Fibroblast of pulmonary artery (primary cell): ENCODE results near the gene SLC7A7.
A peak's percentile ranks its signal among the peaks of the same experiment; 100 is the strongest.

Source experiments
- DNase-seq: peaks from one replicate; pipeline ENCODE4 v3.0.0-alpha.2; 2010; ENCODE audit warnings: low read depth
- H3K4me3 ChIP-seq: replicated peaks from 2 replicates; pipeline ENCODE4 v1.5.1; 2011; ENCODE audit warnings: low read depth, mild to moderate bottlenecking, control low read depth, low read length, moderate library complexity
- TF ChIP-seq, protein P1 (sequence below): IDR thresholded peaks from 2 replicates; pipeline ENCODE4 v1.5.1; 2011; ENCODE audit warnings: mild to moderate bottlenecking, control low read depth, low read length, inconsistent platforms; ENCODE audit errors: missing control alignments

SLC7A7 gene

DNA sequence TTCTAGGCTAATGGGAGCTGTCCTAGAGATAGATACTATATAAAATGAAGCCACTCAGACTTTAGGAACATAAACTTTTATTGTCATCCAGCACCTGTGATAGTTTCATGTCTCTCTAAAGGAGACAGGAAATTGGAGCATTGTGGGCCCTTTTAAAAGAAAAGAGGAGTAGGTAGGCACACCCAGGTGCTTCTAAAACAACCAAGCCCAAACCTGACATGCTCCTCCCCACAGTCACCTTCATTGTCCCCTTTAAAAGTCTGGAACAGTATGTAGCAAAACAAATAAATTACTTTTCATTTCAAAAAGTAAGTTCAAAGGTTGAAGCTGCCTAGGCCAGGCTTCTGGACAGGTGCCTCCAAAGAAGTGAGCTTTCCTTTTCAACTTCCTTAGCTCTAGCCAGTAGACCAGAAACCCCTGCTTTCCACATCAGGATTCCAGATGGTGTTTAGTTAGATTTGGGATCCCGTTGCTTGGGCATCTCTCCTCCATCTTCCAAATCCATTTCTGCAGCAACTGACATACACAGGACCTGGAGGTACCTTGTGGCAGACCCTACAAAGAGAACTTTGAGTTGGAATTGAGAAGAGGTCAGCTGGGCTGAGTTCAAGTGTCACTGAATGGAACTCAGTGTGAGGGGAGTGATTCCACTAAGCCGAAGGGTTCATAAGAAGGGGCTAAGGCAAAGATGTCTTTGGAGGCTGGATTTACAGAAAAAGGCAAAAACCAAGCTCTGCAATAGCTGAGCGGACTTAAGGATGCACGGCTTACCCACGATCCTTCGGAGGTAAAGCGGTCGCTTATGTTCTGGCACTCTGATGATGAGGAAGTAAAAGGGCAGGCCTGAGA lies 41.8 kb downstream of the SLC7A7 start:
- DNase-seq, result no peak
- TF ChIP-seq, protein P1, sequence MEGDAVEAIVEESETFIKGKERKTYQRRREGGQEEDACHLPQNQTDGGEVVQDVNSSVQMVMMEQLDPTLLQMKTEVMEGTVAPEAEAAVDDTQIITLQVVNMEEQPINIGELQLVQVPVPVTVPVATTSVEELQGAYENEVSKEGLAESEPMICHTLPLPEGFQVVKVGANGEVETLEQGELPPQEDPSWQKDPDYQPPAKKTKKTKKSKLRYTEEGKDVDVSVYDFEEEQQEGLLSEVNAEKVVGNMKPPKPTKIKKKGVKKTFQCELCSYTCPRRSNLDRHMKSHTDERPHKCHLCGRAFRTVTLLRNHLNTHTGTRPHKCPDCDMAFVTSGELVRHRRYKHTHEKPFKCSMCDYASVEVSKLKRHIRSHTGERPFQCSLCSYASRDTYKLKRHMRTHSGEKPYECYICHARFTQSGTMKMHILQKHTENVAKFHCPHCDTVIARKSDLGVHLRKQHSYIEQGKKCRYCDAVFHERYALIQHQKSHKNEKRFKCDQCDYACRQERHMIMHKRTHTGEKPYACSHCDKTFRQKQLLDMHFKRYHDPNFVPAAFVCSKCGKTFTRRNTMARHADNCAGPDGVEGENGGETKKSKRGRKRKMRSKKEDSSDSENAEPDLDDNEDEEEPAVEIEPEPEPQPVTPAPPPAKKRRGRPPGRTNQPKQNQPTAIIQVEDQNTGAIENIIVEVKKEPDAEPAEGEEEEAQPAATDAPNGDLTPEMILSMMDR, result no peak
- no peak overlapping the region for H3K4me3 ChIP-seq

DNA sequence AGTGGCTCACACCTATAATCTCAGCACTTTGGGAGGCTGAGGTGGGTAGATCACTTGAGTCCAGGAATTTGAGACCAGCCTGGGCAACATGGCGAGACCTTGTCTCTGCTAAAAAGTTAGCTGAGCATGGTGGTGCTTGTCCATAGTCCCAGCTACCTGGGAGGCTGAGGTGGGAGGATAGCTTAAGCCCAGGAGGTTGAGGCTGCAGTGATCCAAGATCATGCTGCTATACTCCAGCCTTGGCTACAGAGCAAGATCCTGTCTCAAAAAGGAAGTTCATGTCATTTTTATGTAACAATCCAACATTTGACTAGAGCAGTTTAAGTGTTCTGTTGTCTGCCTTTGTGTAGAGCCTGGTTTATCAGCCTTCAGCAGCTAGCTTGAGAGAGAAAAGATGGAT lies 42.5 kb downstream of the SLC7A7 start:
- no peak overlapping the region for H3K4me3 ChIP-seq
- DNase-seq, result no peak
- TF ChIP-seq, protein P1, result no peak

DNA sequence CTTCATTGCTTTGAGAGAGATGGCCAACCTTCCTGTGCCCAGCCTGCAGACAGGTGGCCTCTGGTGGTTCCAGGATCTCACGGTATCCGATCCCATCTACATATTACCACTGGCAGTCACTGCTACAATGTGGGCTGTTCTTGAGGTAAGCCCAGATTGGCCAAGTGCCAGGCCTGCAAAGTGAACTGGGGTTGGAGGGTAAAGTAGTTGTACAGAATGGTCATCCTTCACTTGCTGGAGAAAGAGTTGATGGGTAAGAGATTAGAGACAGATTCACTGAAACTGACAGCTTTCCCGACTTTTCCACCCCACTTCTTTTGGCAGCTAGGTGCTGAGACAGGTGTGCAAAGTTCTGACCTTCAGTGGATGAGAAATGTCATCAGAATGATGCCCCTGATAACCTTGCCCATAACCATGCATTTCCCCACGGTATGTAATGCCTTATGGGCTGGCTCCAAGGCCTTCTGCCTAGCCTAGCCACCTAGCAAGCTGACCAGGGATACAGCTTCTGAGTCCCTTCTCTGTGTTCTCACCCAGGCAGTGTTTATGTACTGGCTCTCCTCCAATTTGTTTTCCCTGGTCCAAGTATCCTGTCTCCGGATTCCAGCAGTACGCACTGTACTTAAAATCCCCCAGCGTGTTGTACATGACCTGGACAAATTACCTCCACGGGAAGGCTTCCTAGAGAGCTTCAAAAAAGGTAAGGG lies 44.6 kb downstream of the SLC7A7 start:
- H3K4me3 ChIP-seq, result no peak overlapping the region
- no peak for DNase-seq
- TF ChIP-seq, protein P1, result no peak

DNA sequence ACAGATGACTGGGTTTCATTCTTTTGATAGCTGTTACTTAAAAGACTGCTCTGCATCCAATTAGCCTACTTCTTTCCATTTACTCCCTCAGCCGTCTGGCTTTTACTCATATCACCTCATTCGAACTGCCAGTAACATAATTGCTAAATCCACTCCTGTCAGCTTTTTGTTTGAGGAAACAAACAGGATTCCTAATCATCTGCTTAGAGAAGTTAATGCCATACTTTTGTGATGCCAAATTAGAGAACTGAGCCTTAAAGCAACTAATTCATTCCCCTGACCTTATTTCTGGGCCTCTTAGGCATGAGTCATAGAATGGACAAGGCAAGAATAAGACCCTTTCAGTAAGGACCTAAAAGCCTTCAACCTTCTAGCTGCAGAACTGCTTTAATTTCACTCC lies 45.9 kb downstream of the SLC7A7 start:
- TF ChIP-seq, protein P1, result no peak
- no peak for DNase-seq
- no peak overlapping the region for H3K4me3 ChIP-seq

DNA sequence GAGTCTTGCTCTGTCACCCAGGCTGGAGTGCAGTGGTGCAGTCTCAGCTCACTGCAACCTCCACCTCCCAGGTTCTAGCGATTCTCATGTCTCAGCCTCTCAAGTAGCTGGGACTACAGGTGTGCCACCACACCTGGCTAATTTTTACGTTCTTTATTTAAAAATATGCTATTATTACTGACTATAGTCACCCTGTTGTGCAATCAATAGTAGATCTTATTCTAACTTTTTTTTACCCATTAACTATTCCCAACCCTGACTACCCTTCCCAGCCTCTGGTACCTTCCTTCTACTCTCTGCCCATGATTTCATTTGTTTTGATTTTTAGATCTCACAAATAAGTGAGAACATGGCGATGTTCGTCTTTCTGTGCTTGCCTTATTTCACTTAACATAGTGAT lies 46.3 kb downstream of the SLC7A7 start:
- no peak for DNase-seq
- no peak overlapping the region for H3K4me3 ChIP-seq
- TF ChIP-seq, protein P1, result no peak

DNA sequence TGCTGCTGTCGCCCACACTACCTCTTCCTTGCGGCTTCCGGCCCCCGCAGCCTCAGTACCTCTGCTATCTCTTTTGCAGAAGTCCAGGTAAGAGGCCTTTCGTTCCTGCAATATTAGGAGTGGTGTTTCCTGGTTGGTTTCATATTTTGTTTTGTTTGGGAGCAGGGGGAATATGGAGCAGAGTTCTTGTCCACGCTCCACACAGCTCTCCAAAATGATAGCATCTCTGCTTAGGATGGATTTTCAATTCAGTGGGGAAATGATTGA lies 48.0 kb downstream of the SLC7A7 start:
- no peak for DNase-seq
- H3K4me3 ChIP-seq, result peak overlapping the region; percentile 83
- TF ChIP-seq, protein P1, result no peak
